ENCODE measurements around the gene TRMT5. TPM values are rescaled to one million over a fixed set of nuclear protein-coding genes. Genes with fewer than 3 reads are reported as not detected.

Gene TRMT5
- total RNA-seq, 1 experiment from 2014 or later: 23.7 TPM

- Histone ChIP-seq H3K9me2 (ENCODE audit: insufficient read depth) (no peaks in the 10 kb centered on the region), H3K27ac (ENCODE audit: low read depth, low read length) (no peak overlapping the region), H3K27me3 (ENCODE audit: insufficient read depth, low read length) (no peaks in the 10 kb centered on the region), H3K4me2 (ENCODE audit: low read length) (no peak overlapping the region), H4K20me1 (ENCODE audit: insufficient read depth) (no peaks in the 10 kb centered on the region), H3K4me3 (replicated peaks in 1 of 2; ENCODE audit: low read depth in 1 of 2, low read length in 2 of 2) (no peak overlapping the region), H3K4me1 (ENCODE audit: control insufficient read depth in 1 of 2, insufficient read depth in 2 of 2, low read length in 2 of 2) (no peaks in the 10 kb centered on the region), H3K9ac (ENCODE audit: low read length) (no peak overlapping the region), H3K9me3 (ENCODE audit: control insufficient read depth in 1 of 2, insufficient read depth in 1 of 2, low read depth in 1 of 2, low read length in 2 of 2) (no peaks in the 10 kb centered on the region), H2AFZ (ENCODE audit: low read depth, low read length, poor library complexity, severe bottlenecking) (no peak overlapping the region), H3K79me2 (ENCODE audit: insufficient read depth, low read length) (peaks cover 20% of the 10 kb centered on the region), H3K36me3 (ENCODE audit: control insufficient read depth in 1 of 2, insufficient read depth in 2 of 2, low read length in 2 of 2) (peaks cover 5 to 11% of the 10 kb centered on the region in 2 experiments; a peak in 3 of 4 replicates)
- CTCF ChIA-PET: no interaction called here
- DNase-seq (ENCODE audit: low read depth, low spot score): no peak
- RAD21 ChIA-PET (ENCODE audit: low non-redundant PET in 1 of 2, low total read pairs in 2 of 2, uncharacterized antibody in 2 of 2, unreplicated experiment in 2 of 2): no interaction called here
- no peak for ATAC-seq
- POLR2A ChIA-PET: no interaction called here
- intact Hi-C loops (cut with micrococcal nuclease): loop anchor here (5.0 kb wide), 1 partner anchor 111 kb away; no protein-coding TSS in a partner anchor
- no TSS peak for BruUV-seq (replicated peaks)
- TF ChIP-seq ZNF274 (IDR thresholded peaks at IDR 0.05; ENCODE audit: low read depth, low read length) (no peak), SIN3A (IDR thresholded peaks at IDR 0.05; ENCODE audit: low read depth) (no peak), REST (IDR thresholded peaks at IDR 0.05; ENCODE audit: low read depth) (no peak), FOSL1 (IDR thresholded peaks at IDR 0.05; ENCODE audit: low read depth) (no peak), CTCF (IDR thresholded peaks at IDR 0.05 in 2 of 3, conservative IDR thresholded peaks at IDR 0.05 in 1 of 3; ENCODE audit: borderline replicate concordance in 1 of 3, insufficient read depth in 1 of 3, low read depth in 2 of 3, low read length in 2 of 3) (no peak), ELF1 (IDR thresholded peaks at IDR 0.05; ENCODE audit: borderline replicate concordance, low read depth) (no peak), SRF (IDR thresholded peaks at IDR 0.05; ENCODE audit: low read depth) (no peak), EGR1 (IDR thresholded peaks at IDR 0.05; ENCODE audit: low read depth) (no peak)
These were observed 7.8 kb downstream of the TRMT5 start for GRCh38 chr14:60973070-60973469.
